Measurements from ENCODE around the gene GPR33. TPM values are rescaled to one million over a fixed set of nuclear protein-coding genes. Genes with fewer than 3 reads are reported as not detected.

Gene GPR33
- polyA plus RNA-seq, 1 of the 3 experiments (the other 2 are of a cell fraction), result not detected

GRCh38 chr14:31457665-31458659, 29.9 kb downstream of the GPR33 start:
- H2AFZ ChIP-seq (ENCODE audit: low read depth), result peak overlapping the region; percentile 97
- ChIA-PET POLR2A (interaction anchor here (0.6 to 1.8 kb wide), 3 partner anchors 38 to 620 kb away, joined by 3 to 15 read pairs (median 3); partner anchors contain the start of gene HEATR5A), CTCF (interaction anchor here (0.6 to 1.9 kb wide), 10 partner anchors 23 to 1079 kb away, joined by 3 to 5 read pairs (median 3); partner anchors contain the start of genes HEATR5A and HECTD1)
- peak overlapping the region; percentile 64 to 77; a peak in 3 of 4 replicates for H3K4me3 ChIP-seq (ENCODE audit: low read depth in 2 of 2, low read length in 1 of 2)
- H3K36me3 ChIP-seq (replicated peaks in 1 of 2; ENCODE audit: control insufficient read depth in 1 of 2, insufficient read depth in 2 of 2, low read length in 1 of 2), result no peaks in the 10 kb centered on the region
- H3K9ac ChIP-seq, result peak overlapping the region; percentile 23; the same call in 1 of the 2 replicates
- H3K9me3 ChIP-seq, result no peaks in the 10 kb centered on the region
- no peak for DNase-seq
- no peaks in the 10 kb centered on the region for H4K20me1 ChIP-seq (ENCODE audit: insufficient read depth)
- H3F3A ChIP-seq (replicated peaks; ENCODE audit: insufficient read depth), result no peaks in the 10 kb centered on the region
- peaks cover 25% of the 10 kb centered on the region for H3K79me2 ChIP-seq (ENCODE audit: insufficient read depth)
- H3K27ac ChIP-seq (ENCODE audit: low read depth in 2 of 2, low read length in 1 of 2), result peak overlapping the region; percentile 71 to 77; a peak in 3 of 4 replicates
- H3K4me1 ChIP-seq (ENCODE audit: control insufficient read depth in 1 of 2, insufficient read depth in 2 of 2, low read depth in 1 of 2, low read length in 1 of 2), result peaks cover 12 to 13% of the 10 kb centered on the region in 2 experiments; a peak in 2 of 4 replicates
- 55% methylated on average over 11 of the region's 11 CpGs for WGBS (ENCODE audit: low lambda C conversion rate)
- no peaks in the 10 kb centered on the region for H3K27me3 ChIP-seq (ENCODE audit: insufficient read depth)
- H3K9me2 ChIP-seq, result no peaks in the 10 kb centered on the region
- TF ChIP-seq RFX5 (IDR thresholded peaks at IDR 0.05; ENCODE audit: low read length) (no peak), SIN3A (IDR thresholded peaks at IDR 0.05; ENCODE audit: borderline replicate concordance, low read depth, low read length) (no peak), USF2 (IDR thresholded peaks at IDR 0.05; ENCODE audit: borderline replicate concordance, low read depth, low read length) (no peak), PBX3 (IDR thresholded peaks at IDR 0.05) (no peak), EP300 (IDR thresholded peaks at IDR 0.05; ENCODE audit: borderline replicate concordance in 1 of 2, low read depth in 1 of 2, low read length in 1 of 2) (no peak), CTCF (IDR thresholded peaks at IDR 0.05) (no peak), RXRA (IDR thresholded peaks at IDR 0.05; ENCODE audit: borderline replicate concordance, low read depth) (no peak), JUND (IDR thresholded peaks at IDR 0.05) (no peak), TEAD4 (IDR thresholded peaks at IDR 0.05; ENCODE audit: borderline replicate concordance, insufficient read depth) (no peak), FOXM1 (IDR thresholded peaks at IDR 0.05; ENCODE audit: low read depth) (no peak), GATA2 (CRISPR knock-in tag; IDR thresholded peaks at IDR 0.05) (no peak), RCOR1 (IDR thresholded peaks at IDR 0.05; ENCODE audit: low read length) (no peak), TAF1 (IDR thresholded peaks at IDR 0.05; ENCODE audit: borderline replicate concordance, low read depth, low read length) (no peak), TCF12 (IDR thresholded peaks at IDR 0.05) (no peak), CHD2 (IDR thresholded peaks at IDR 0.05; ENCODE audit: low read length, partially characterized antibody) (no peak), SMC3 (IDR thresholded peaks at IDR 0.05; ENCODE audit: low read depth, low read length) (no peak), POLR2AphosphoS5 (IDR thresholded peaks at IDR 0.05; ENCODE audit: low read depth, low read length) (no peak), IRF3 (IDR thresholded peaks at IDR 0.05; ENCODE audit: low read depth, low read length) (no peak)
- H3K4me2 ChIP-seq, result peak overlapping the region; percentile 79; the same call in 1 of the 2 replicates
